NCI-H1694 (cell line): ENCODE data around the gene MAPK8IP2.
A peak's percentile ranks its signal among the peaks of the same experiment; 100 is the strongest.

Experiments
- DNase-seq: peaks from one replicate; lab custom pipeline; 2025; lab: John Stamatoyannopoulos, UW

The MAPK8IP2 gene

GRCh38 chr22:50600538-50600937, at the start of gene MAPK8IP2:
TSS of gene MAPK8IP2 (plus strand) at chr22:50600793. CDS start at chr22:50600819, 26 bp downstream.
- no peak for DNase-seq

DNA sequence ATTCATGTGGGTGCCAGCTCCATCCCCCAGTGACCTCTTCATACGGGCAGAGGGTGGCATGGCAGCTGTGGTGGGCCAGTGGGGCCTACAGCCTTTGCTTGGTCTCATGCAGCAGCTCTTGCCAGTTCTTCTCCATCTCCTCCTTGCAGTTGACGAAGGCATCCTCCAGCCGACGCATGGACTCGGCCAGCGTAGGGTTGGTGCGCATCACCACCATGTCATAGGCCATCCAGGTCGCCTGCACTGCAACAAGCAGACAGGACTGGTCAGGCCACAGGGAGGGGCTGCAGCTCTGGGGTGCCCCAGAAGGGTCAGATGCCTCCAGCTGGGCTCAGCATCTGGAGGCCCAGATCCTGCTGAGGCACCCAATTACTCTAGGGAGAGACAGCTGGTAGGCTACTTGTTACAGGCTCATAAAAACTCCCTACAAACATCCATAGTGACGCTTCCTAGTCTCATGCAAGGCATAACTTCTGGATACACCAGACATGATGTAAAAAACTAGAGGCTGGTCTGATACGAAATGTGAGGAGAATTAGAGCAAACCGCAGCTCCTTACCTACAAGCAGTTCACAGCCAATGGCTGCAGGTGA, 49.3 kb upstream of the MAPK8IP2 start:
- no peak for DNase-seq

GRCh38 chr22:50553310-50553709, 47.3 kb upstream of the MAPK8IP2 start:
- DNase-seq = no peak

DNA sequence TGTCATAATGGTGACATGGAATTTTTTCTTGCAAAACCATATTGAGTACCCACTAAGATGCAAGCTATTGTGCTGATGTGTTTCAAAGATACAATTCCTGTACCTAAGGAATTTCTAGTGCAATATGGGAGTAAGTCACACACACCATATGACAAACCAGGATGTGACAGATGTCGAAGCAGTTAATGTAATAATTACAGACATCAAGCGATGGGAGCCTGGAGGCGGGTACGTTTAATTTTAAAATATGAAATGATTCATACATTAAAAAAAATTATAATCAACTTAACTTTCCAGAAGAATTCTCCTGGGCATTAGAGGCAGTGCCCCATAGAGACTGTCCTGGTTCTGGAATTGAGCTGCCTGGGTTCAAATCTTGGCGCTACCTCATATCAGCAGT, 43.9 kb upstream of the MAPK8IP2 start:
- DNase-seq = peak; percentile 54

GRCh38 chr22:50560034-50560433, 40.6 kb upstream of the MAPK8IP2 start:
- no peak for DNase-seq

DNA sequence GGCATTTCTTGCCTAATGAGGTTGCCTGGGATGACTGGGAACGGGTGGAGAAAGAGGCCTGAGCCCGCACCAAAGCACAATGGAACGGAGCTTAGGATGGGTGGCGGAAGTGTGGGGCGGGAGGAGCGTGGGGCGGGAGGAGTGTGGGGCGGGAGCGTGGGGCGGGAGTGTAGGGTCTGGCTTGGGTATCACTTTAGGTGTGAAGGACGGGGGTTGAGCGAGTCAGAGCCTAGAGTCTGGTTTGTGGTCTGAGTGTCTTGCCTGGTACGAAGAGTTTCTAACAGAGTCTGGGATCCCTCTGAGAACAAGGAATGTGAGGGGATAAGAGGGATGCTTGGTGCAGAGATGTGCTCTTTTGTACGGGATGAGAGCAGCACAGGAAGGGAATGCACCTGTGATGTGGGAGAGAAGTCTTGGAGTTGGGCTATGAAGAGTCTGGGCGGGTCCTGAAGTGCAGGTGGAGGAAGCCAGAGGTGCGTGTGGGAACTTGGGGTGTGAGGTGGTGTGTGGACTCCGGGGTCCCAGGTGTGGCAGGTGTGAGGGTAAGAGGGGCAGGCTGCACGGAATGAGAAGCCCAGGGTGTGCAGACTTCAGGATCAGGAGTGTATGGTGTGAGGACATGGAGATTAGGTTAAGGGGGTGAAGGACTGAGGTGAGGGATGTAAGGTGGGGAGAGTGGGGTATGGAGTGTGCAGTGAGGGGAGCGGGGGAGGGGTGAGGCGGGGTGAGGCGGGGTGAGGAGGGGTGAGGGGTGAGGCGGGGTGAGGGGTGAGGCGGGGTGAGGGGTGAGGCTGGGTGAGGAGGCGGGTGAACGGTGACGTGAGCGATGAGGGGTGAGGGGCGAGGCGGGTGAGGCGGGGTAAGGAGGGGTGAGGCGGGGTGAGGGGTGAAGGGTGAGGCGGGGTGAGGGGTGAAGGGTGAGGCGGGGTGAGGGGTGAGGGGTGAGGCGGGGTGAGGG, 38.9 kb upstream of the MAPK8IP2 start:
- DNase-seq = no peak

DNA sequence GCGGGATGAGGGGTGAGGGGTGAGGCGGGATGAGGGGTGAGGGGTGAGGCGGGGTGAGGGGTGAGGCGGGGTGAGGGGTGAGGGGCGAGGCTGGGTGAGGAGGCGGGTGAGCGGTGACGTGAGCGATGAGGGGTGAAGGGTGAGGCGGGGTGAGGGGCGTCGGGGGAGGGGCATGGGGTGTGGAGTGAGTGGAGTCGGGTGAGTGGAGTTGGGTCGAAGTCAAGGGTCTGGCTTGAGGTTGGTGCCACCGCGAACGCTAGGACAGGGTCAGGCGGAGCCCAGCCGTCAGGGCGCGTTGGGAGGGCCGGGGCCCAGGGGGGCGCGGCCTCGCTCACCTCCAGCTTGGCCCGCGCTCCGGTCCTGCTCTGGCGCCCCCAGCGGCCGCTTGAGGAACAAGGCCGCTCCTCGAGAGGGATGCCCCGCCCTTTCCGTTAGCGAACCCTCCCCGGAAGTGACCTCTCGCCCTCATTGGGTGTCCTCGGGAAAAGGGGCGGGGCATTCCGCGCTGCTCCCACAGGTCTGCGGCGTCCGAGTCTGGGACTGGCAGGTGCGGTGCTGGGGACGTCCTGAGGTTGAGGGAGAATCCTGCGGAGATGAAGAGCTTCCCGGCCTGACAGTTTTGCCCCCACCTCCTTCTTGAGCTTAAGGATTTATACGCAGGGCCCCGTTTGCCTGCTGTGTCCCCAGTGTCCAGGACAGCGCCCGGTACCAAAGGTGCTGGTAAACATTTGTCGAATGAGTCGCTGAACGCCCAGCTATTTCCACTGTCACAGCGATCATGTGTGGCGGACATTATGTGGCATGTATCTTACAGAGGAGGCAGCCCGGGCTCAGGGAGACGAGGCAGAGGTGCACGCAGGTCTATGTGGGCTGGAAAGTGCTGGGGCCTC, 37.8 kb upstream of the MAPK8IP2 start, which contains the start of gene SYCE3:
Gene SYCE3 (minus strand): TSS at position 397 of the 890 bp plus-strand sequence. CDS start 6,514 bp downstream, outside the sequence.
- DNase-seq = peak; percentile 95

GRCh38 chr22:50563413-50564160, 37.0 kb upstream of the MAPK8IP2 start:
- no peak for DNase-seq

DNA sequence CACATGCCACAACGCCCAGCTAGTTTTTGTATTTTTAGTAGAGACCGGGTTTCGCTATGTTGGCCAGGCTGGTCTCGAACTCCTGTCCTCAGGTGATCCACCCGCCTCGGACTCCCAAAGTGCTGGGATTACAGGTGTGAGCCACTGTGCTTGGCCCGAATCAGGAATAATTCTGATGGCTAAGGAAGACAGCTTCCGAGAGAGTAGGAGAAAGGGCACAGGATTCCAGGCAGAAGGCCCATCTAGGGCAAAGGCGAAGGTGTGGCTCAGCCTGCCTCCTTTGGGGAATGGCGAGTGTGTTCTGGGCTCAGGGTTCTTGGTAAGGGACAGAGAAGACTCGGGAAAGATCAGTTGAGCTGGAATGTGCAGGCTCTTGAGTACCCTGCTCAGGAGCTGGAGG, 36.3 kb upstream of the MAPK8IP2 start:
- no peak for DNase-seq

DNA sequence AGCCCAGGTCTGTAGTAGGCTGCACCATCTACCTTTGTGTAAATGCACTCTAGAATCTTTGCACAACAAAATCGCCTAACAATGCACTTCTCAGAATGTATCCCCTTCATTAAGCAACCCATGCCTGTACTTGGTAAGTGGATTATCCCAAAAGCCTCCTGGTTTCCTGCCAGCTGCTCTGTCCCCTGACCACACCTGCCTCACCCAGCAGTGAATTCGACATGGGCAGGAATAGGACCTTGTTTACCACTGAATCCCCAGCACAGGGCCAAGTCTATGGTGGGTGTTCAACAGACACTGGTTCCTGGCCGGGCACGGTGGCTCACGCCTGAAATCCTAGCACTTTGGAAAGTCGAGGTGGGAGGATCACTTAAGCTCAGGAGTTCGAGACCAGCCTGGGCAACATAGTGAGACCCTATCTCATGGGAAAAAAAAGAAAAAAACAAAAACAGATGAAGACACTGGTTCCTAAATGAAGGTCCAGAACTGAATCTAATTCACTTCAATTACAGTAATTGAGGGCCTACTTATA, 32.8 kb upstream of the MAPK8IP2 start:
- DNase-seq = no peak

GRCh38 chr22:50568626-50569025, 32.0 kb upstream of the MAPK8IP2 start:
- no peak for DNase-seq

DNA sequence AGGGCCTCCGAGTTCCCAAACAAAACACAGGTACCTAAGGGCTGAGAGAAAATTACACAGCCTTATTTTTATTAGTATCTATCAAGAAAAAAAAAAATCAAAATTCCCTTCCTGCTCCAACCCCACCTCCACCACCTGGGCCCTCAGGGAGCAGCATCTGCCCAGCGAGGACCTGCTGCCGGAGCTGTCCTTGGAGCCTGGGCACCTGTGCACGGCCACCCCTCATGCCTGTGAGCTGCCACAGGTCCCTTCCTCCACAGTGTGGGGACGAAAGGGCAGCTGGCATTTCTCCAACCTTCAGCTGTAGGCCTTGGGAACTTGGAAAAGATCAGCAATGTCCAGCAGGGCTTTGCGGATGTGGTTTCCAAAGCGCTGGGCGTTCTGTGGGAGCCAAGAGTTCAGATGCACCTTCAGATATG, 31.5 kb upstream of the MAPK8IP2 start:
- no peak for DNase-seq

- DNase-seq = no peak
Measured at GRCh38 chr22:50569896-50570535, 30.6 kb upstream of the MAPK8IP2 start.

GRCh38 chr22:50570861-50571260, 29.7 kb upstream of the MAPK8IP2 start:
- no peak for DNase-seq

- no peak for DNase-seq
Measured at GRCh38 chr22:50571264-50572175, 29.1 kb upstream of the MAPK8IP2 start.

GRCh38 chr22:50572965-50573364, 27.6 kb upstream of the MAPK8IP2 start:
- DNase-seq = no peak

GRCh38 chr22:50573491-50574382, 26.9 kb upstream of the MAPK8IP2 start:
- DNase-seq = no peak

GRCh38 chr22:50574383-50574755, 26.2 kb upstream of the MAPK8IP2 start:
- no peak for DNase-seq
